Measurements from ENCODE around the gene TOR2A. TPM values are rescaled to one million over a fixed set of nuclear protein-coding genes. Genes with fewer than 3 reads are reported as not detected.

TOR2A gene
- total and polyA plus RNA-seq, 9 of the 15 experiments (the other 6 are each of a cell fraction or from before 2014, with no cell fraction given), result 0.80 to 25.9 (median 11.1) TPM

GRCh38 chr9:127726871-127727270 is 8.2 kb downstream of the TOR2A start (continued):
- TF ChIP-seq HMG20A (CRISPR knock-in tag; conservative IDR thresholded peaks at IDR 0.05) (no peak), SPI1 (IDR thresholded peaks at IDR 0.05; ENCODE audit: borderline replicate concordance, low read depth, low read length) (no peak), ZNF318 (IDR thresholded peaks at IDR 0.05; ENCODE audit: borderline replicate concordance in 1 of 2, low read depth in 1 of 2) (no peak), SMAD3 (CRISPR knock-in tag; conservative IDR thresholded peaks at IDR 0.05) (no peak), TFAP4 (CRISPR knock-in tag; IDR thresholded peaks at IDR 0.05; ENCODE audit: borderline replicate concordance) (no peak), MXI1 (IDR thresholded peaks at IDR 0.05; ENCODE audit: low read depth, low read length) (no peak)
